ENCODE results near the gene PACSIN2. TPM values are rescaled to one million over a fixed set of nuclear protein-coding genes. Genes with fewer than 3 reads are reported as not detected.

PACSIN2 gene
- total and polyA plus RNA-seq, 2 of the 13 experiments (the other 11 are each of a cell fraction or from before 2014, with no cell fraction given) = 54.1 to 68.8 TPM

DNA sequence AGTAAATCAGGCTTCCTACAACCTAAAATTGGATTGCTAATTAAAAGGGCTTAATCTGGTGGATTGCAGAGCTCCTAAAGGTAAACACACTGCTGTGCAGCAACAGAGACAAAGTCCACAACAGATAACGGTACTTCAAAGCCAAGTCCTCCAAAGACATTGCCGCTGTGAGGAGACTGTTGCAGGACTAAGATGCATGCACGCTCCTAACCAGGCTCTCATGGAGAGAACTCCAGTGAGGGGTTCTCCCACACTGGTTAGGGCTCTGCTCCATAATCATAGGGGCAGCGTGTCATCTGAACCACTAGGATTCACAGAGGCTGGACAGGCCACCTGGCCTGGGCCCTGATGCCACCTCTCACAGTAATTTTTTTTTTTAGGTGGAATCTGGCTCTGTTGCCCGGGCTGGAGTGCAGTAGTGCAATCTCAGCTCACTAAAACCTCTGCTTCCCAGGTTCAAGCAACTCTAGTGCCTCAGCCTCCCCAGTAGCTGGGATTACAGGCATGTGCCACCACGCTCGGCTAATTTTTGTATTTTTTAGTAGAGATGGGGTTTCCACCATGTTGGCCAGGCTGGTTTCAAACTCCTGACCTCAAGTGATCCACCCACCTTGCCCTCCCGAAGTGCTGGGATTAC is 101.0 kb downstream of the PACSIN2 start (continued):
- TF ChIP-seq, protein P1, sequence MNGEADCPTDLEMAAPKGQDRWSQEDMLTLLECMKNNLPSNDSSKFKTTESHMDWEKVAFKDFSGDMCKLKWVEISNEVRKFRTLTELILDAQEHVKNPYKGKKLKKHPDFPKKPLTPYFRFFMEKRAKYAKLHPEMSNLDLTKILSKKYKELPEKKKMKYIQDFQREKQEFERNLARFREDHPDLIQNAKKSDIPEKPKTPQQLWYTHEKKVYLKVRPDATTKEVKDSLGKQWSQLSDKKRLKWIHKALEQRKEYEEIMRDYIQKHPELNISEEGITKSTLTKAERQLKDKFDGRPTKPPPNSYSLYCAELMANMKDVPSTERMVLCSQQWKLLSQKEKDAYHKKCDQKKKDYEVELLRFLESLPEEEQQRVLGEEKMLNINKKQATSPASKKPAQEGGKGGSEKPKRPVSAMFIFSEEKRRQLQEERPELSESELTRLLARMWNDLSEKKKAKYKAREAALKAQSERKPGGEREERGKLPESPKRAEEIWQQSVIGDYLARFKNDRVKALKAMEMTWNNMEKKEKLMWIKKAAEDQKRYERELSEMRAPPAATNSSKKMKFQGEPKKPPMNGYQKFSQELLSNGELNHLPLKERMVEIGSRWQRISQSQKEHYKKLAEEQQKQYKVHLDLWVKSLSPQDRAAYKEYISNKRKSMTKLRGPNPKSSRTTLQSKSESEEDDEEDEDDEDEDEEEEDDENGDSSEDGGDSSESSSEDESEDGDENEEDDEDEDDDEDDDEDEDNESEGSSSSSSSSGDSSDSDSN (CRISPR knock-in tag; IDR thresholded peaks at IDR 0.05) = no peak; the same call in 1 of the 2 replicates
- TF ChIP-seq, protein P2, sequence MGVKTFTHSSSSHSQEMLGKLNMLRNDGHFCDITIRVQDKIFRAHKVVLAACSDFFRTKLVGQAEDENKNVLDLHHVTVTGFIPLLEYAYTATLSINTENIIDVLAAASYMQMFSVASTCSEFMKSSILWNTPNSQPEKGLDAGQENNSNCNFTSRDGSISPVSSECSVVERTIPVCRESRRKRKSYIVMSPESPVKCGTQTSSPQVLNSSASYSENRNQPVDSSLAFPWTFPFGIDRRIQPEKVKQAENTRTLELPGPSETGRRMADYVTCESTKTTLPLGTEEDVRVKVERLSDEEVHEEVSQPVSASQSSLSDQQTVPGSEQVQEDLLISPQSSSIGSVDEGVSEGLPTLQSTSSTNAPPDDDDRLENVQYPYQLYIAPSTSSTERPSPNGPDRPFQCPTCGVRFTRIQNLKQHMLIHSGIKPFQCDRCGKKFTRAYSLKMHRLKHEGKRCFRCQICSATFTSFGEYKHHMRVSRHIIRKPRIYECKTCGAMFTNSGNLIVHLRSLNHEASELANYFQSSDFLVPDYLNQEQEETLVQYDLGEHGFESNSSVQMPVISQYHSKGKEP (CRISPR knock-in tag; IDR thresholded peaks at IDR 0.05) = no peak
- TF ChIP-seq ZNF788 (CRISPR knock-in tag; IDR thresholded peaks at IDR 0.05; ENCODE audit: borderline replicate concordance) = peak; percentile 52; the same call in 1 of the 2 replicates
- TF ChIP-seq, protein P3, sequence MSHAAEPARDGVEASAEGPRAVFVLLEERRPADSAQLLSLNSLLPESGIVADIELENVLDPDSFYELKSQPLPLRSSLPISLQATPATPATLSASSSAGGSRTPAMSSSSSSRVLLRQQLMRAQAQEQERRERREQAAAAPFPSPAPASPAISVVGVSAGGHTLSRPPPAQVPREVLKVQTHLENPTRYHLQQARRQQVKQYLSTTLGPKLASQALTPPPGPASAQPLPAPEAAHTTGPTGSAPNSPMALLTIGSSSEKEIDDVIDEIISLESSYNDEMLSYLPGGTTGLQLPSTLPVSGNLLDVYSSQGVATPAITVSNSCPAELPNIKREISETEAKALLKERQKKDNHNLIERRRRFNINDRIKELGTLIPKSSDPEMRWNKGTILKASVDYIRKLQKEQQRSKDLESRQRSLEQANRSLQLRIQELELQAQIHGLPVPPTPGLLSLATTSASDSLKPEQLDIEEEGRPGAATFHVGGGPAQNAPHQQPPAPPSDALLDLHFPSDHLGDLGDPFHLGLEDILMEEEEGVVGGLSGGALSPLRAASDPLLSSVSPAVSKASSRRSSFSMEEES (CRISPR knock-in tag; IDR thresholded peaks at IDR 0.05) = peak; percentile 55; the same call in 1 of the 2 replicates
- TF ChIP-seq, protein P4, sequence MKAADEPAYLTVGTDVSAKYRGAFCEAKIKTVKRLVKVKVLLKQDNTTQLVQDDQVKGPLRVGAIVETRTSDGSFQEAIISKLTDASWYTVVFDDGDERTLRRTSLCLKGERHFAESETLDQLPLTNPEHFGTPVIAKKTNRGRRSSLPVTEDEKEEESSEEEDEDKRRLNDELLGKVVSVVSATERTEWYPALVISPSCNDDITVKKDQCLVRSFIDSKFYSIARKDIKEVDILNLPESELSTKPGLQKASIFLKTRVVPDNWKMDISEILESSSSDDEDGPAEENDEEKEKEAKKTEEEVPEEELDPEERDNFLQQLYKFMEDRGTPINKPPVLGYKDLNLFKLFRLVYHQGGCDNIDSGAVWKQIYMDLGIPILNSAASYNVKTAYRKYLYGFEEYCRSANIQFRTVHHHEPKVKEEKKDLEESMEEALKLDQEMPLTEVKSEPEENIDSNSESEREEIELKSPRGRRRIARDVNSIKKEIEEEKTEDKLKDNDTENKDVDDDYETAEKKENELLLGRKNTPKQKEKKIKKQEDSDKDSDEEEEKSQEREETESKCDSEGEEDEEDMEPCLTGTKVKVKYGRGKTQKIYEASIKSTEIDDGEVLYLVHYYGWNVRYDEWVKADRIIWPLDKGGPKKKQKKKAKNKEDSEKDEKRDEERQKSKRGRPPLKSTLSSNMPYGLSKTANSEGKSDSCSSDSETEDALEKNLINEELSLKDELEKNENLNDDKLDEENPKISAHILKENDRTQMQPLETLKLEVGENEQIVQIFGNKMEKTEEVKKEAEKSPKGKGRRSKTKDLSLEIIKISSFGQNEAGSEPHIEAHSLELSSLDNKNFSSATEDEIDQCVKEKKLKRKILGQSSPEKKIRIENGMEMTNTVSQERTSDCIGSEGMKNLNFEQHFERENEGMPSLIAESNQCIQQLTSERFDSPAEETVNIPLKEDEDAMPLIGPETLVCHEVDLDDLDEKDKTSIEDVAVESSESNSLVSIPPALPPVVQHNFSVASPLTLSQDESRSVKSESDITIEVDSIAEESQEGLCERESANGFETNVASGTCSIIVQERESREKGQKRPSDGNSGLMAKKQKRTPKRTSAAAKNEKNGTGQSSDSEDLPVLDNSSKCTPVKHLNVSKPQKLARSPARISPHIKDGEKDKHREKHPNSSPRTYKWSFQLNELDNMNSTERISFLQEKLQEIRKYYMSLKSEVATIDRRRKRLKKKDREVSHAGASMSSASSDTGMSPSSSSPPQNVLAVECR (CRISPR knock-in tag; IDR thresholded peaks at IDR 0.05; ENCODE audit: borderline replicate concordance) = peak; percentile 68; the same call in 1 of the 2 replicates
- TF ChIP-seq HDAC1 (CRISPR knock-in tag; IDR thresholded peaks at IDR 0.05) = peak; percentile 89
- TF ChIP-seq KLF6 (CRISPR knock-in tag; IDR thresholded peaks at IDR 0.05) = peak; percentile 54; the same call in 1 of the 2 replicates
- peak; percentile 51; the same call in 1 of the 2 replicates for TF ChIP-seq FOXA1 (IDR thresholded peaks at IDR 0.05)
- peak; percentile 98 for TF ChIP-seq FOXA1 (CRISPR knock-in tag; IDR thresholded peaks at IDR 0.05)
- TF ChIP-seq ZNF644 (CRISPR knock-in tag; IDR thresholded peaks at IDR 0.05; ENCODE audit: low read depth) = peak; percentile 75; the same call in 1 of the 2 replicates
- peak; percentile 62; the same call in 1 of the 2 replicates for TF ChIP-seq MEF2D (CRISPR knock-in tag; IDR thresholded peaks at IDR 0.05)
- TF ChIP-seq, protein P5, sequence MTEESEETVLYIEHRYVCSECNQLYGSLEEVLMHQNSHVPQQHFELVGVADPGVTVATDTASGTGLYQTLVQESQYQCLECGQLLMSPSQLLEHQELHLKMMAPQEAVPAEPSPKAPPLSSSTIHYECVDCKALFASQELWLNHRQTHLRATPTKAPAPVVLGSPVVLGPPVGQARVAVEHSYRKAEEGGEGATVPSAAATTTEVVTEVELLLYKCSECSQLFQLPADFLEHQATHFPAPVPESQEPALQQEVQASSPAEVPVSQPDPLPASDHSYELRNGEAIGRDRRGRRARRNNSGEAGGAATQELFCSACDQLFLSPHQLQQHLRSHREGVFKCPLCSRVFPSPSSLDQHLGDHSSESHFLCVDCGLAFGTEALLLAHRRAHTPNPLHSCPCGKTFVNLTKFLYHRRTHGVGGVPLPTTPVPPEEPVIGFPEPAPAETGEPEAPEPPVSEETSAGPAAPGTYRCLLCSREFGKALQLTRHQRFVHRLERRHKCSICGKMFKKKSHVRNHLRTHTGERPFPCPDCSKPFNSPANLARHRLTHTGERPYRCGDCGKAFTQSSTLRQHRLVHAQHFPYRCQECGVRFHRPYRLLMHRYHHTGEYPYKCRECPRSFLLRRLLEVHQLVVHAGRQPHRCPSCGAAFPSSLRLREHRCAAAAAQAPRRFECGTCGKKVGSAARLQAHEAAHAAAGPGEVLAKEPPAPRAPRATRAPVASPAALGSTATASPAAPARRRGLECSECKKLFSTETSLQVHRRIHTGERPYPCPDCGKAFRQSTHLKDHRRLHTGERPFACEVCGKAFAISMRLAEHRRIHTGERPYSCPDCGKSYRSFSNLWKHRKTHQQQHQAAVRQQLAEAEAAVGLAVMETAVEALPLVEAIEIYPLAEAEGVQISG (CRISPR knock-in tag; IDR thresholded peaks at IDR 0.05) = peak; percentile 65
